HUES64 (cell line): ENCODE results near the gene SOX10.
"Not testable (repeated sequence)": the region's sequence is repeated elsewhere in the genome, so short reads cannot be mapped to it uniquely, and the experiment has no call there.

Experiments
- H3K27ac ChIP-seq: 2 replicates; pipeline ENCODE4 v1.7.0; 2013; ENCODE audit warnings: low read depth, low read length, inconsistent platforms
- H3K27me3 ChIP-seq: 2 replicates; pipeline ENCODE4 v1.6.1; 2013; ENCODE audit warnings: mild to moderate bottlenecking, low read length; ENCODE audit not compliant: insufficient read depth
- H3K36me3 ChIP-seq: 2 replicates; pipeline ENCODE4 v1.6.1; 2013; ENCODE audit warnings: mild to moderate bottlenecking, low read length; ENCODE audit not compliant: insufficient read depth
- H3K4me1 ChIP-seq: 2 replicates; pipeline ENCODE4 v1.6.1; 2013; ENCODE audit warnings: mild to moderate bottlenecking, low read length, moderate library complexity; ENCODE audit not compliant: insufficient read depth
- H3K4me3 ChIP-seq: 2 replicates; pipeline ENCODE4 v1.5.1; 2013; ENCODE audit warnings: mild to moderate bottlenecking, low read length, moderate library complexity
- H3K9ac ChIP-seq: 2 replicates; pipeline ENCODE4 v1.6.1; 2013; ENCODE audit warnings: mild to moderate bottlenecking, low read depth, low read length
- H3K9me3 ChIP-seq: 2 replicates; pipeline ENCODE4 v1.6.1; 2013; ENCODE audit warnings: low read depth, low read length; ENCODE audit not compliant: insufficient read depth
- WGBS: fragments of 150-250, 120-280 bp; methylation state at CpG from one replicate; pipeline ENCODE4 v1.1.7; 2013; ENCODE audit warnings: missing lambda C conversion rate; 5-methylcytosine and 5-hydroxymethylcytosine counted together

Gene SOX10

DNA sequence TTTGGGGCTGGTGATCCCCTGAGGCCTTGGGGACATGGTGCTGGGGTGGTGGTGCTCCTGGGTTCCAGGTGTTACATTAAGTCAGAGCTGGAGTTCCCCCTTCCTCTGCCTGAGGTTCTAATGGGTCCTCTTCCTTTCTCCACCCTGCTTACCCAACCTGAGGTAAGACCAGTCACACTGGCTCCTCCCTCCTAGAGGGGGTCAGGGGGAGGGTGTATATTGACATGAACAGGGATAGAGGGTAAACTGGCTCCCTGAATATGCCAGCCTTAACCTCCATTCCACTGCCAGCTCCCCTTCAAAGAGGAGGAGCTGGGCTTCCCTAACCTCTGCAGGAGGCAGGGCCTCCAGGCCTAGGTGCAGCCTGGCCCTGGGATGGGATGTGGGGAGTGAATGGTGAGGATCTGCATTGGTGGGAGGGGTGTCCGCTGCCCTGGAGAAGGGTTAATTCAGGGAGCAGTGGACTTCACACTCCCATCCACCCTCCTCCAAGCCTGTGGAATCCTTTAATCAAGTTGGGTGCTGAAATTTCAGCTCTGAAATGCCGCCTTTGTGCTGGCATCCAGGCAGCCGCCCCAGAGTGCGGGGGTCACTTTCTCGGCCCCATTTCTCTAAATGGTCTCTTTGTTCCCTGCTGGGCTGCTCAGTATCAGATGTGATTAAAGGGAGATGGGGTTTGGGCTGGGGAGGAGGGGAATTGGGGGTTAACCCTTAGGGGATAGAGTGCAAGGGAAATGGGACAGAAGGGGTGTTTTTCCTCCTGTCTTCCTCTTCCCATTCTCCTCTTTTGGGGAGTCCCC lies 15.7 kb downstream of the SOX10 start:
- WGBS, result 91% methylated on average over 4 of the region's 5 CpGs

DNA sequence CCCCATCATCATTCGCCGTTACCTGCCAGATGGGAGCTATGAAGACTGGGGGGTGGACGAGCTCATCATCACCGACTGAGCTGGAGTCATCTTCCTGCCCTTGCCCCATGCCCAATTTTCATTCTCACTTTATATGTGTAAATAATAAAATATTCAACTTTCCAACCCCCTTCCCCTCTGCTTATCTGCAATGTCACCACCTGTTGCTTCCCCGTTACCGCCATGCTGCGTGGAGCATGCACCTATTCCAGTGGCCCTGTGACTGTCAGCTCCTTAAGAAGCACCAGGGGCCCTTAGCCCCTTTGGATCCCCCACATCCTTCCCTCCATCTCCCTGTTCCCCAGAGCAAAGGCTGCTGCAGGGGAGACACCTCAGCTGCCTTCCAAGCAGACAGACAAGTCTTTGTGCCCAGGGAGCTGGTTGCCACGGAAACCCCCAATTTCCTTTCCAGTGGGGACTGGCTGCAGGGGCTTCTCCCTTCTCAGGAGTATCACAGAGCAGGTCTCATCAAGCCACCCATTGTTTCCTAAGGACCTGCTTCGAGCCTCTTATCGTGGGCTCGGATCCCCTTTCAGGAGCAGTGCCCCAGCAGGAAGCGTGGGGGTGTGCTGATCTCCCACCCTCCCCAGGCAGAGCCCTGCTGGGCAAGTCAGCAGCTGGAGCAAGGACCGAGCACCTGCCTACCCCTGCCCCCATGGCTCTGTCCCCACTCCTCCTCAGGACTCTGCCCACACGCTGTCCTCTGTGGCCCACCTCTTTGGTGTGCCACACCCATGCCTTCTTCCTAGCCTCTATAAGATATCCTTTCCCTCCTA lies 16.5 kb downstream of the SOX10 start:
- H3K36me3 ChIP-seq, result peaks cover 38% of the 10 kb centered on the region
- H3K9ac ChIP-seq, result peak overlapping the region; percentile 34
- WGBS, result 83% methylated on average over 14 of the region's 14 CpGs

More for the DNA sequence above, 15.7 kb downstream of the SOX10 start:
- H3K4me1 ChIP-seq, result peaks cover 25% of the 10 kb centered on the region
- H3K9me3 ChIP-seq, result no peaks in the 10 kb centered on the region
- H3K27me3 ChIP-seq, result no peaks in the 10 kb centered on the region
- peaks cover 32% of the 10 kb centered on the region for H3K36me3 ChIP-seq
- H3K27ac ChIP-seq, result no peak overlapping the region
- H3K9ac ChIP-seq, result peak overlapping the region; percentile 34
- H3K4me3 ChIP-seq, result no peak overlapping the region

DNA sequence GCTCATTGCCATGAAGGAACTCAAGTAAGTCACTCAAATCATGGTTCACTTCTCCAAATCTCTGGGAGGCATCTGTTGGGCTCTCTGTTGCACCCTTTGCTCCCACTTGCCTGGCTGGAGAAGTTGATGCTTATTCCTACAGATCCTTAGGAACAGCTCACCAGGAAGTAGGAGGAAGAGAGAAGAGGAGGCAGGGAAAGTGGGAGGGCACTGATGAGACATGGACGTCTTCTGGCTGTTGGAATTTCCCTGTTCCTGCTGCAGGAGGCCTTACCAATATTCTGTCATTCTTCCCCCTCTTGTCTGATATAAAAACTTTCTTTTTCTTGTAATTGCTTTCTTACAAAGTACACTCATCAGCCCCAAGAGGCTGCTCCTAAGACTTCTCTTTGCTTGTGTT lies 17.2 kb downstream of the SOX10 start:
- Histone ChIP-seq H3K4me3 (no peak overlapping the region), H3K27me3 (no peaks in the 10 kb centered on the region), H3K36me3 (peaks cover 42% of the 10 kb centered on the region), H3K9ac (no peak overlapping the region), H3K9me3 (no peaks in the 10 kb centered on the region), H3K4me1 (peaks cover 18% of the 10 kb centered on the region), H3K27ac (no peak overlapping the region)
- WGBS, result 72% methylated on average over 1 of the region's 1 CpG

More for the DNA sequence above, 16.5 kb downstream of the SOX10 start:
- Histone ChIP-seq H3K9me3 (no peaks in the 10 kb centered on the region), H3K4me1 (peaks cover 25% of the 10 kb centered on the region), H3K27ac (no peak overlapping the region), H3K27me3 (no peaks in the 10 kb centered on the region), H3K4me3 (no peak overlapping the region)

DNA sequence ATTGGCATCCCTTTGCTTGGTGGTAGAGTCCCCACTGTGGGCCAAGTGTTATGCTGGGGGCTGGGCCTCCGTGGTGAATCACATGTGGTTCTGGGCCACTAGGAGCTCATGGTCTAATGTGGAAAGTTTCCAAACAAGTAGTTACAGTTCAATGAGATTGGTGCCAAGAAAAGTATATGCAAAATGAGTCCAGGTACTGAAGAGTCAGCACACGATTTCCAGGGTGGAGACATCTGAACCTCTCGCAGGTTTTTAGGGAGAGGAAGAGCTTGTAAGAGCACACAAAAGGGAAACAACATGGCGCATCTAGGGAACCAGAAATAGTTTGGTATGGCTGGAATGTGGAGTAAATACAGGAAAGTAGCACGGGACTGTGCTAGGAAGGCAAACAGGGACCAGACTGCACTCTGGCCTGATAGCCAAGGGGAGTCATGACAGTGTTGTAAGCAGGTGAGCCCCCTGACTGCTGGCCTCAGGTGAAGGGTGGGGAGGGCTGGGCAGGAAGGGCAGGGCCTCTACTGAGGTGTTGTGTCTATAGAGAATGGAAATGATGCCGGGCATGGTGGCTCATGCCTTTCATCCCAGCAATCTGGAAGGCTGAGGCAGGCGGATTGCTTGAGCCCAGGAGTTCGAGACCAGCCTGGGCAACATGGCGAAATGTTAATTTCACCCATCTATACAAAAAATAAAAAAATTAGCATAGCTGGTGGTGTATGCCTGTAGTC lies 18.3 kb downstream of the SOX10 start:
- no peak overlapping the region for H3K27ac ChIP-seq
- H3K4me3 ChIP-seq, result no peak overlapping the region
- peaks cover 9% of the 10 kb centered on the region for H3K4me1 ChIP-seq
- H3K27me3 ChIP-seq, result no peaks in the 10 kb centered on the region
- WGBS, result 94% methylated on average over 9 of the region's 9 CpGs
- no peaks in the 10 kb centered on the region for H3K9me3 ChIP-seq
- H3K36me3 ChIP-seq, result peaks cover 52% of the 10 kb centered on the region
- no peak overlapping the region for H3K9ac ChIP-seq

DNA sequence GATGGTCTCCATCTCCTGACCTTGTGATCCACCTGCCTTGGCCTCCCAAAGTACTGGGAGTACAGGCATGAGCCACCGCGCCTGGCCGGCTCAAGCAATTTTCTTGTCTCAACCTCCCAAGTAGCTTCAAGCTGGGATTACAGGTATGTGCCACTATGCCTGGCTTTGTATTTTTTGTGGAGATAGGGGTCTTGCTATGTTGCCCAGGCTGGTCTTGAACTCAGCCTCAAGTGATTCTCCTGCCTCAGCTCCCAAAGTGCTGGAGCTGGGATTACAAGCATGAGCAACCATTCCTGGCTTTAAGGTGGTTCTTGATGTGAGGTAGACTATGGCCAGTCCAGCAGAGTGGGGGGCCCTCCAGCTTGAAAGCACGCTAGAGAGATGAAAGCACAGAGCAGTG lies 23.3 kb downstream of the SOX10 start:
- Histone ChIP-seq H3K27ac (no peak overlapping the region), H3K36me3 (peaks cover 70% of the 10 kb centered on the region), H3K27me3 (no peaks in the 10 kb centered on the region), H3K4me3 (no peak overlapping the region), H3K4me1 (no peaks in the 10 kb centered on the region), H3K9me3 (no peaks in the 10 kb centered on the region), H3K9ac (no peak overlapping the region)
- WGBS, result 93% methylated on average over 4 of the region's 4 CpGs

DNA sequence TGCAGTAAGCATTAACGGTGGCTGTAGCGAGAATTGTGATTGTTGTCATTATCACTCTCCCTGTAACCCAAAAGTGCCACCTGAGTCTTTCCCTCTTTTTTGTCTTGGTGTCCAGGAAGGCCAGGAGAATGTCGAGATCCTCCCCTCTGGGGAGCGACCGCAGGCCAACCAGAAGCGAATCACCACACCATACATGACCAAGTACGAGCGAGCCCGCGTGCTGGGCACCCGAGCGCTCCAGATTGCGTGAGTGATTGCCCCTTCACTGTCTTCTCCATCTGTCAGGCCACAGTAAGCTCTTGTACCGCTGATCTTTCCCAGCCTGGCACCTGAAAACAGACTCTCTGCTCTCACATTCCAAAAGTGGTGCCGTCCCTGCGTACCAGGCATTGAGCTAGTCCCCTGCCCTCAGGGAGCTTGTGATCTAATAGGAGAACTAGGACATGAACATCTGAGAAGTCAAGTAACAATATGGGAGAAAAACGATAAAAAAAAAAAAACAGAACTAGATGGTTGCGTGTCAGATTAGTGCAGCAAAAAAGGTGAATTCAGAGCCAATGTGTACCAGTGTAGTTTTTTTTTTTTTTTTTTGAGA lies 25.0 kb downstream of the SOX10 start:
- Histone ChIP-seq H3K9me3 (no peaks in the 10 kb centered on the region), H3K4me3 (no peak overlapping the region), H3K9ac (no peak overlapping the region), H3K36me3 (peaks cover 65% of the 10 kb centered on the region), H3K4me1 (no peaks in the 10 kb centered on the region), H3K27me3 (no peaks in the 10 kb centered on the region), H3K27ac (no peak overlapping the region)
- WGBS, result 97% methylated on average over 18 of the region's 18 CpGs

DNA sequence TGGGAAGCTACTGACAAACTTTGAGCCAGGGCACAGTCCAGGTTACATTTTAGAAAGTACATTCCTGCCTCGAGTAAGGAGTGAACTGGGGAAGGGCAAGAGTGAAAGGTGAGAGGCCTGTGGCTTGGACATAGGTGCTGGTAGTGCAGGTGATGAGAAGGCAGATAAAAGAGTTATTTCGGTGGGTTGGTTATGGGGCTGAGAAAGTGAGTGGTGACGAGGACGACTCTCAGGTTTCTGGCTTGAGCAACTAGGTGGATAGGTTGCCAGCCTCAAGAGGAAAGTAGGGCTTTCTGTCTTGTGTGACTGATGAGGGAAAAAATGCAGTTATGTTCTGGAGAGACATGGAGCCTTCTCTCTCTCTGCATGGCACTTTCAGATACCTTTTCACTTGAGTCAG lies 27.1 kb downstream of the SOX10 start:
- 93% methylated on average over 4 of the region's 4 CpGs for WGBS
- peaks cover 8% of the 10 kb centered on the region for H3K27me3 ChIP-seq
- H3K27ac ChIP-seq, result no peak overlapping the region
- no peaks in the 10 kb centered on the region for H3K9me3 ChIP-seq
- no peaks in the 10 kb centered on the region for H3K4me1 ChIP-seq
- no peak overlapping the region for H3K9ac ChIP-seq
- peaks cover 56% of the 10 kb centered on the region for H3K36me3 ChIP-seq
- H3K4me3 ChIP-seq, result no peak overlapping the region

DNA sequence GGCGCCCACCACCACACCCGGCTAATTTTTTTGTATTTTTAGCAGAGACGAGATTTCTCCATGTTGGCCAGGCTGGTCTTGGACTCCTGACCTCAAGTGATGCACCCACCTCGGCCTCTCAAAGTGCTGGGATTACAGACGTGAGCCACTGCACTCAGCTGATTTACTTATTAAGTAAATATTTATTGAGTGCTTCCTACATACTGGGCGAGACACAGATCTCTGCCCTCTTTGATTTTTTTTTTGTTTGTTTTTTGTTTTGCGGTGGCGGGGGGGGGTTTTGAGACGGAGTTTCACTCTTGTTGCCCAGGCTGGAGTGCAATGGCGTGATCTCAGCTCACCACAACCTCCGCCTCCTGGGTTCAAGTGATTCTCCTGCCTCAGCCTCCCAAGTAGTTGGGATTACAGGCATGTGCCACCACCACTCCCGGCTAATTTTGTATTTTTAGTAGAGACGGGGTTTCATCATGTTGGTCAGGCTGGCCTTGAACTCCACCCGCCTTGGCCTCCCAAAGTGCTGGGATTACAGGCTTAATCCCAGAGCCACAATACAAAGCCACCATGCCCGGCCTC lies 28.4 kb downstream of the SOX10 start:
- H3K4me1 ChIP-seq, H3K4me3 ChIP-seq: not testable (repeated sequence)
- WGBS, result 94% methylated on average over 14 of the region's 15 CpGs

DNA sequence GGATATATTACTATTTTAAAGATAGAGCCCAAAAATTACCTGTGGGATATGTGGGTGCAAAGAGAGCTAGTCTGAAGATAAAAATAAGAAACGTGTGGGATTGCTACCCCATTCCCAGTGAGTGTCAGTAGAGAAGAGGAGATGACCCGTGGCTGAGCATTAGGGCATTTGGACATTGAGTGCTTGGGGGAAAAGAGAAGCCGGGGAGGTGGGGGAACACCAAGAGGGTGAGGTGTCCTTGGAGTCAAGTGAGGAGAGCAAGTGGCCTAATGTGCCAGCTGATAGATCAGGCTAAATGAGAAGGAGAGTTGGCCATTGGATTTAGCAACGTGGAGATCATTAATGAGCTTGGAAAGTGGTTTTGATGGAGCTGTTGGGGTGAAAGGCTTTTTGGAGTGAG lies 29.7 kb downstream of the SOX10 start:
- peak overlapping the region; percentile 94 for H3K4me3 ChIP-seq
- H3K9me3 ChIP-seq, result no peaks in the 10 kb centered on the region
- no peaks in the 10 kb centered on the region for H3K4me1 ChIP-seq
- H3K27ac ChIP-seq, result no peak overlapping the region
- H3K9ac ChIP-seq, result peak overlapping the region; percentile 90
- WGBS, result 82% methylated on average over 4 of the region's 4 CpGs
- H3K27me3 ChIP-seq, result peaks cover 12% of the 10 kb centered on the region
- H3K36me3 ChIP-seq, result peaks cover 34% of the 10 kb centered on the region

More for the DNA sequence above, 28.4 kb downstream of the SOX10 start:
- H3K27ac ChIP-seq, H3K9me3 ChIP-seq, H3K9ac ChIP-seq: not testable (repeated sequence)
- Histone ChIP-seq H3K36me3 (peaks cover 43% of the 10 kb centered on the region), H3K27me3 (peaks cover 12% of the 10 kb centered on the region)

DNA sequence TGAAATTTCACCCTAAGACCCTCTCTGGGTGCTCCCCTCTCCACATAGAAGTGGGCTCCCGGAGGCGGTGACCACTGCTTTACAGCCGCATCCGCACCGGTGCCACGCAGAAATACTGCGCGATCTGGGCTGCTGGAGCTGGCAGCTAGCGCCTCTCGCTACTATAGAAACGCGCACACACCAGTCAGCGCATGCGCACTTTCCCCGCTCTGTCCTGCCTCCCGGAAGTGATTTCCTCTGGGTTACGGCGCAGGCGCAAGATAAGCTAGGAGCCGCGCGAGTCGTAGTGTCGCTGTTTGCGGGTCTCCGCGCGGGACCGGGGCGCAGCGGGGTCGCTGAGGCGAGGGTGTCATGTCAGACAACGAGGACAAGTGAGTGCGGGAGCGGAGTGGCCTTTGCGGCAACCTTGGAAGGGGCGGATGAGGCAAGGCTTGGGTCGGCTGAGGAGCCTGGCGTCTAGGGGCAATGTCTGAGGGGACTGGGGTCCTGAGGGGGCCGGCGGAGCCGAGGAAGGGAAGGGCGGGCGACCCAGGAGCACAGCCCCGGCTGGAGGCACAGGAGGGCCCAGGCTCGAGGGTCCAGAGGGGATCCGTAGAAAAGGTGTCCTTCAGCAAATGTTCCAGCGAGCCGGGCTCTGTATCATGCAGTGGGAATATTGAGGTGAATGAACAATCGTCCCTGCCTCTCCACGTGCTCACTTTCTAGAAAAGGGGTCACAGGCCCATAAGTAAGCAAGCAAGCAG lies 30.7 kb downstream of the SOX10 start, which contains the start of the genes C22orf23 and POLR2F:
Gene C22orf23 (minus strand): TSS at position 165 of the 743 bp plus-strand sequence. CDS start 452 bp downstream, outside the sequence.
Gene POLR2F (plus strand): TSS at position 263 of the 743 bp plus-strand sequence. CDS start 89 bp downstream, at position 352.
- no peaks in the 10 kb centered on the region for H3K9me3 ChIP-seq
- peak within 1 kb of the TSS; percentile 94 for H3K4me3 ChIP-seq
- H3K27ac ChIP-seq, result peak within 1 kb of the TSS; percentile 33; the same call in 1 of the 2 replicates
- H3K27me3 ChIP-seq, result peaks cover 12% of the 10 kb centered on the region
- H3K36me3 ChIP-seq, result peaks cover 23% of the 10 kb centered on the region
- under 1% methylated on average over 52 of the region's 52 CpGs for WGBS
- H3K4me1 ChIP-seq, result no peaks in the 10 kb centered on the region
- peak within 1 kb of the TSS; percentile 90 for H3K9ac ChIP-seq
